Endothelial cell of umbilical vein (primary cell): ENCODE results near the gene GNPAT. TPM values are rescaled to one million over a fixed set of nuclear protein-coding genes. Genes with fewer than 3 reads are reported as not detected.

Source experiments
- BruUV-seq: library from RNA; stranded (reverse); fragments of 400-500 nt; replicated peaks from 2 replicates; lab custom pipeline; 2021; lab: Mats Ljungman, UMichigan
- CTCF ChIA-PET: fragments of 300-600, 350-600 bp; sonication (Branson Sonifier 250); formaldehyde crosslinking; loops from one replicate; lab custom pipeline; 2021; ENCODE audit warnings: antibody characterized with exemption, inconsistent platforms; lab: Charles Lee
- POLR2A ChIA-PET: fragments of 300-600, 350-600 bp; sonication (Branson Sonifier 250); formaldehyde crosslinking; loops from one replicate; lab custom pipeline; 2021; ENCODE audit warnings: antibody characterized with exemption, inconsistent platforms; lab: Charles Lee
- DNase-seq: peaks from one replicate; pipeline ENCODE4 v3.0.0-alpha.2; 2011; ENCODE audit warnings: low read depth, low spot score
- FAIRE-seq: peaks from 2 replicates; lab custom pipeline; 2011; peaks lifted over from hg19 to GRCh38; lab: Jason Lieb, UNC
- H2AFZ ChIP-seq: 2 replicates; pipeline ENCODE4 v1.6.0; 2012; ENCODE audit warnings: low read depth, low read length, control low read depth, inconsistent platforms
- H3K27ac ChIP-seq: 2 replicates; pipeline ENCODE4 v1.5.1; 2011; ENCODE audit warnings: low read depth, mild to moderate bottlenecking, control low read depth, low read length, moderate library complexity; ENCODE audit not compliant: insufficient read depth
- H3K27me3 ChIP-seq, 2 experiments: 2 replicates each; pipeline versions ENCODE4 v1.6.0 to v1.6.1; 2011; ENCODE audit warnings: low read length in 2 of 2, mixed read lengths in 1 of 2; ENCODE audit not compliant: control insufficient read depth in 2 of 2, insufficient read depth in 2 of 2
- H3K36me3 ChIP-seq, 2 experiments: 2 replicates in 1 of 2; 3 replicates in 1 of 2; pipeline ENCODE4 v1.5.1; 2011; ENCODE audit warnings: low read length in 2 of 2, mild to moderate bottlenecking in 1 of 2, moderate library complexity in 1 of 2; ENCODE audit not compliant: control insufficient read depth in 2 of 2, insufficient read depth in 2 of 2; ENCODE audit errors: extremely low read depth in 1 of 2
- H3K4me1 ChIP-seq: 3 replicates; pipeline ENCODE4 v1.5.1; 2011; ENCODE audit warnings: mild to moderate bottlenecking, low read length; ENCODE audit not compliant: control insufficient read depth, insufficient read depth; ENCODE audit errors: extremely low read depth
- H3K4me2 ChIP-seq: 2 replicates; pipeline ENCODE4 v1.6.1; 2011; ENCODE audit warnings: low read length, control low read depth, mixed read lengths; ENCODE audit not compliant: insufficient read depth
- H3K4me3 ChIP-seq, 3 experiments: fragments of 200-600 bp in 1 of 3; sonication (generic), shearing (Covaris generic) in 1 of 3; replicated peaks in 1 of 3; 2 replicates each; pipeline ENCODE4 v1.5.1; 2011 to 2016; ENCODE audit warnings: control low read depth in 3 of 3, low read length in 3 of 3, mild to moderate bottlenecking in 2 of 3, inconsistent platforms in 1 of 3, low read depth in 1 of 3, moderate library complexity in 1 of 3; ENCODE audit not compliant: insufficient read depth in 1 of 3
- H3K79me2 ChIP-seq: 2 replicates; pipeline ENCODE4 v1.6.0; 2012; ENCODE audit warnings: low read length, inconsistent platforms; ENCODE audit not compliant: control insufficient read depth, insufficient read depth
- H3K9ac ChIP-seq: replicated peaks from 2 replicates; pipeline ENCODE3; 2011; ENCODE audit warnings: low read length, control low read depth; ENCODE audit not compliant: insufficient read depth; ENCODE audit errors: extremely low read depth
- H3K9me1 ChIP-seq: replicated peaks from 3 replicates; pipeline ENCODE4 v1.6.0; 2011; ENCODE audit warnings: mild to moderate bottlenecking, low read length; ENCODE audit not compliant: control insufficient read depth, insufficient read depth; ENCODE audit errors: extremely low read depth
- H3K9me3 ChIP-seq: replicated peaks from 2 replicates; pipeline ENCODE4 v1.5.1; 2012; ENCODE audit warnings: low read length, inconsistent platforms; ENCODE audit not compliant: control insufficient read depth, insufficient read depth
- H4K20me1 ChIP-seq: replicated peaks from 2 replicates; pipeline ENCODE3; 2011; ENCODE audit warnings: mild to moderate bottlenecking, low read length; ENCODE audit not compliant: control insufficient read depth, insufficient read depth; ENCODE audit errors: extremely low read depth
- CTCF ChIP-seq, 2 donors: IDR thresholded peaks; 1 replicate in 1 of 2; 2 replicates in 1 of 2; pipeline ENCODE4 v1.5.1; 2011; ENCODE audit warnings: low read length in 2 of 2, mild to moderate bottlenecking in 2 of 2, moderate library complexity in 2 of 2, control low read depth in 1 of 2, inconsistent platforms in 1 of 2, low read depth in 1 of 2; ENCODE audit not compliant: insufficient read depth in 1 of 2; ENCODE audit errors: extremely low read depth in 1 of 2
- EZH2 ChIP-seq: IDR thresholded peaks from 2 replicates; pipeline ENCODE4 v1.6.1; 2012; ENCODE audit warnings: borderline replicate concordance, low read depth, mild to moderate bottlenecking, moderate library complexity, low read length, inconsistent platforms; ENCODE audit not compliant: severe bottlenecking
- FOS ChIP-seq: IDR thresholded peaks from 2 replicates; pipeline ENCODE4 v1.6.1; 2011; ENCODE audit warnings: mild to moderate bottlenecking, low read length, moderate library complexity, borderline replicate concordance; ENCODE audit not compliant: insufficient read depth
- GATA2 ChIP-seq: IDR thresholded peaks from 2 replicates; pipeline ENCODE4 v1.7.0; 2011; ENCODE audit warnings: low read depth, mild to moderate bottlenecking, moderate library complexity, mixed read lengths, low read length; ENCODE audit not compliant: insufficient read length, insufficient read depth
- JUN ChIP-seq: IDR thresholded peaks from 2 replicates; pipeline ENCODE4 v1.6.1; 2011; ENCODE audit warnings: borderline replicate concordance, low read depth; ENCODE audit not compliant: insufficient read length, insufficient read depth
- MYC ChIP-seq: IDR thresholded peaks from one replicate; pipeline ENCODE4 v1.6.1; 2011; ENCODE audit warnings: mild to moderate bottlenecking, low read depth, low read length
- POLR2A ChIP-seq: IDR thresholded peaks from 2 replicates; pipeline ENCODE4 v1.6.1; 2012; ENCODE audit warnings: low read depth, mild to moderate bottlenecking, control low read depth, low read length
- POLR2AphosphoS5 ChIP-seq: IDR thresholded peaks from 2 replicates; pipeline ENCODE4 v1.6.1; 2012; ENCODE audit warnings: low read depth, mild to moderate bottlenecking, control low read depth, low read length, moderate library complexity; ENCODE audit not compliant: insufficient read depth
- dilution Hi-C: fragments of 300-500 bp; cut with MboI; formaldehyde crosslinking; loops from one replicate; pipeline ENCODE4 v1.15.0; 2019; ENCODE audit warnings: low sequenced_read_pairs; ENCODE audit not compliant: extremely low pct_ligation_motif_present
- intact Hi-C: fragments of 100-400 bp; cut with micrococcal nuclease; formaldehyde crosslinking; loops from one replicate; pipeline ENCODE4 v1.10.0; 2022
- polyA plus RNA-seq, 4 experiments: library from polyadenylated mRNA; depleted of rRNA in 3 of 4; stranded (reverse) in 3 of 4; unstranded in 1 of 4; fragments of >200 nt; gene quantifications; 2 replicates each; pipeline versions ENCODE4 v1.2.1 to v1.2.3, GENCODE V29; 2011 to 2012; ENCODE audit warnings: missing spikeins in 1 of 4
- total RNA-seq: library from RNA; stranded (reverse); gene quantifications from 2 replicates; pipeline ENCODE4 v1.2.3, GENCODE V29; 2021
- TF ChIP-seq, protein P1 (sequence below): IDR thresholded peaks from 2 replicates; pipeline ENCODE4 v1.6.1; 2011; ENCODE audit not compliant: insufficient read depth, insufficient read length

The GNPAT gene
- total and polyA plus RNA-seq, 2 donors (not counting 3 experiments of a cell fraction or from before 2014, with no cell fraction given), result 18.9 to 51.4 TPM

DNA sequence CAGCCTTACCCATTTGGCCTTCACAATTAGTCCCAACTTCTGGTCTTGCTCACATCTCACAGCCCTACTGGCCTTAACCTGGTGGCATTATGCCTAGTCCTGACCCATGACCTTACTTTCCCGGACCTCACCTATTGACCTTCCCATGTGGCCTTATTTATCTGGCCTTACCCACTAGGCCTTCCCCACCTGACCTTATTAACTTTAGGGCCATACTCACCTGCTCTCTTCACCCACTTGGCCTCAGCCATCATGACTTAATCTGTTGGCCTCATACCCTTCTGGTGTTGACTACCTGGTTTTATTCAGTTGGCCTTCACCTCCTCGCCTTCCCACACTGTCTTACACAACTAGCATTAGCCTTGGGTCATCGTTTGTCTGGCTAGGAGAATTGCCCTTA is 61.0 kb downstream of the GNPAT start:
- dilution Hi-C loops, result no loop called here
- Histone ChIP-seq H3K27ac (no peak overlapping the region), H3K9me3 (no peaks in the 10 kb centered on the region), H4K20me1 (no peaks in the 10 kb centered on the region), H3K9ac (no peak overlapping the region), H3K36me3 (no peaks in the 10 kb centered on the region), H3K4me1 (no peaks in the 10 kb centered on the region), H3K4me2 (no peak overlapping the region), H3K9me1 (no peaks in the 10 kb centered on the region), H3K27me3 (no peaks in the 10 kb centered on the region), H3K79me2 (no peaks in the 10 kb centered on the region), H2AFZ (no peak overlapping the region), H3K4me3 (no peak overlapping the region)
- no TSS peak for BruUV-seq
- DNase-seq (no peak), FAIRE-seq (no peak)
- intact Hi-C loops, result no loop called here
- POLR2A ChIA-PET, result no interaction called here
- CTCF ChIA-PET, result no interaction called here
- TF ChIP-seq, protein P1, sequence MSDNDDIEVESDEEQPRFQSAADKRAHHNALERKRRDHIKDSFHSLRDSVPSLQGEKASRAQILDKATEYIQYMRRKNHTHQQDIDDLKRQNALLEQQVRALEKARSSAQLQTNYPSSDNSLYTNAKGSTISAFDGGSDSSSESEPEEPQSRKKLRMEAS, result no peak
- no peak for TF ChIP-seq CTCF (IDR thresholded peaks at IDR 0.05; ENCODE audit: extremely low read depth in 1 of 2, insufficient read depth in 1 of 2, low read depth in 1 of 2, low read length in 2 of 2)
- no peak for TF ChIP-seq JUN
- no peak for TF ChIP-seq GATA2
- TF ChIP-seq MYC, result no peak
- no peak for TF ChIP-seq EZH2
- no peak for TF ChIP-seq POLR2AphosphoS5
- TF ChIP-seq POLR2A, result no peak
- TF ChIP-seq FOS, result no peak
